Activated CD8-positive, alpha-beta memory T cell treated with anti-CD3 and anti-CD28 coated beads, Interleukin-2, amount 10 ng/mL, durations not matched to agents 7 days and 5 days (primary cell): Measurements from ENCODE around the gene FBXL13. TPM values are rescaled to one million over a fixed set of nuclear protein-coding genes. Genes with fewer than 3 reads are reported as not detected.

Experiments
- ATAC-seq: fragments of 150-1000 bp; cut with Tn5 transposase; one replicate; pipeline ENCODE4 v1.10.0; 2021; ENCODE audit warnings: moderate library complexity
- CTCF ChIA-PET: fragments of 350-600 bp; sonication (Branson Sonifier 250); formaldehyde crosslinking; loops from one replicate; lab custom pipeline; 2021; ENCODE audit warnings: antibody characterized with exemption; lab: Charles Lee
- DNase-seq: peaks from one replicate; pipeline ENCODE4 v3.0.0-alpha.2; 2020
- H3K27ac Mint-ChIP-seq: one replicate; pipeline ENCODE4 v1.8.0; 2021; ENCODE audit warnings: mild to moderate bottlenecking, mixed read lengths
- H3K27me3 Mint-ChIP-seq: one replicate; pipeline ENCODE4 v1.8.0; 2021; ENCODE audit warnings: mixed read lengths
- H3K36me3 Mint-ChIP-seq: one replicate; pipeline ENCODE4 v1.8.0; 2021; ENCODE audit warnings: mild to moderate bottlenecking, mixed read lengths
- H3K4me1 Mint-ChIP-seq: one replicate; pipeline ENCODE4 v1.8.0; 2021; ENCODE audit warnings: mixed read lengths
- H3K4me3 Mint-ChIP-seq: one replicate; pipeline ENCODE4 v1.8.0; 2021; ENCODE audit warnings: mild to moderate bottlenecking, moderate library complexity, mixed read lengths
- H3K9me3 Mint-ChIP-seq: one replicate; pipeline ENCODE4 v1.8.0; 2022; ENCODE audit warnings: low read depth, mixed read lengths
- total RNA-seq, 2 experiments: library from RNA; stranded (reverse); gene quantifications; one replicate each; pipeline ENCODE4 v1.2.3, GENCODE V29; 2021

FBXL13 gene
- total RNA-seq, 2 experiments from 2014 or later = 0.18 TPM; not detected in 1

DNA sequence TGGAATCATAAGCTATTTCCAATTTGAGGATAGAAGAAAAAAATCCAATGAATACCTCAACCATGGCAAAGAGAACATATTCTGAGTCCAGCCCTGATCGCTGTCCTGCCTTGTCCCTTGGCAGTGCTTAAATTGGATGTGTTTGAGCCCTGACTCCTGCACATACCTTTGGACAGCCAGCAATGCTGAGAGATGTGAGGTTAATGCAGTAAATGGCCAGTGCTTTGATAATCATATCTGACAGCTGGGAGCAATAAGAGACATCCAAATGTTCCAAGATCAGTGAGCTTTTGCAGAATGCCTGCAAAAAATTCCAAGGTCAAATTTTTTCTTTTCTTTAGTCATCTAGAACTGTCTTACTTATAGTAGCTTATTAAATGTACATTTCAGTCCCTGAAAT lies 241.9 kb downstream of the FBXL13 start:
- H3K27ac Mint-ChIP-seq = no peak overlapping the region
- no peak overlapping the region for H3K4me3 Mint-ChIP-seq
- no peaks in the 10 kb centered on the region for H3K9me3 Mint-ChIP-seq
- CTCF ChIA-PET = interaction anchor here (1.3 kb wide), 1 partner anchor 14 kb away, joined by 3 read pairs; no protein-coding TSS in a partner anchor
- H3K36me3 Mint-ChIP-seq = peaks cover 21% of the 10 kb centered on the region
- peaks cover 9% of the 10 kb centered on the region for H3K4me1 Mint-ChIP-seq
- DNase-seq = no peak
- H3K27me3 Mint-ChIP-seq = peaks cover 18% of the 10 kb centered on the region
- ATAC-seq = no peak

GRCh38 chr7:102830197-102830596 lies 244.4 kb downstream of the FBXL13 start:
- H3K36me3 Mint-ChIP-seq = peaks cover 19% of the 10 kb centered on the region
- no peak overlapping the region for H3K27ac Mint-ChIP-seq
- H3K27me3 Mint-ChIP-seq = peaks cover 8% of the 10 kb centered on the region
- H3K9me3 Mint-ChIP-seq = no peaks in the 10 kb centered on the region
- H3K4me1 Mint-ChIP-seq = peaks cover 7% of the 10 kb centered on the region
- DNase-seq = no peak
- no peak overlapping the region for H3K4me3 Mint-ChIP-seq
- CTCF ChIA-PET = interaction anchor here (1.0 kb wide), 1 partner anchor 21 kb away, joined by 3 read pairs; no protein-coding TSS in a partner anchor
- no peak for ATAC-seq

DNA sequence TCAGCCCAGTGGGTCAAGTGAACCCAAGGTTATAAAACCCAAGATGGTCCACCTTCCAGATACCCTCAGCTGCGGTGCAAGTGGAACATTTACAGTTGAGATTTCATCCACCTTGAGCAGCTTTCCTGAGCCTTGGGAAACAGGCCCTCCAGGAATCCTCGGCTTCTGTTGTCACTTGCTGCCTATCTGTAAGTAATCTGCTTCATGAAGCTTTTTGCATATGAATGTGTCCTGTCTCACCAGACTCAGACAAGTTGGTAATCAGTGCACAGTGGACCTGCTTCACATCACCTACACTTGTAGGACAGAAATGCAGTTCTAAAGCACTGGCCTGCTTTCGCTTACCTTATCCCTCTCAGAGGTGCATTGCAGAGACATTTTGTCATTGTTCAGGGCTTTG lies 245.5 kb downstream of the FBXL13 start:
- CTCF ChIA-PET = no interaction called here
- no peak overlapping the region for H3K27ac Mint-ChIP-seq
- H3K9me3 Mint-ChIP-seq = no peaks in the 10 kb centered on the region
- H3K4me3 Mint-ChIP-seq = no peak overlapping the region
- H3K27me3 Mint-ChIP-seq = peaks cover 5% of the 10 kb centered on the region
- DNase-seq = no peak
- no peak for ATAC-seq
- no peaks in the 10 kb centered on the region for H3K4me1 Mint-ChIP-seq
- peaks cover 17% of the 10 kb centered on the region for H3K36me3 Mint-ChIP-seq

GRCh38 chr7:102828286-102828685 lies 246.3 kb downstream of the FBXL13 start:
- Mint-ChIP-seq H3K36me3 (peaks cover 17% of the 10 kb centered on the region), H3K4me1 (no peaks in the 10 kb centered on the region), H3K4me3 (no peak overlapping the region), H3K27ac (no peak overlapping the region), H3K9me3 (no peaks in the 10 kb centered on the region), H3K27me3 (peaks cover 5% of the 10 kb centered on the region)
- CTCF ChIA-PET = no interaction called here
- DNase-seq (no peak), ATAC-seq (no peak)

DNA sequence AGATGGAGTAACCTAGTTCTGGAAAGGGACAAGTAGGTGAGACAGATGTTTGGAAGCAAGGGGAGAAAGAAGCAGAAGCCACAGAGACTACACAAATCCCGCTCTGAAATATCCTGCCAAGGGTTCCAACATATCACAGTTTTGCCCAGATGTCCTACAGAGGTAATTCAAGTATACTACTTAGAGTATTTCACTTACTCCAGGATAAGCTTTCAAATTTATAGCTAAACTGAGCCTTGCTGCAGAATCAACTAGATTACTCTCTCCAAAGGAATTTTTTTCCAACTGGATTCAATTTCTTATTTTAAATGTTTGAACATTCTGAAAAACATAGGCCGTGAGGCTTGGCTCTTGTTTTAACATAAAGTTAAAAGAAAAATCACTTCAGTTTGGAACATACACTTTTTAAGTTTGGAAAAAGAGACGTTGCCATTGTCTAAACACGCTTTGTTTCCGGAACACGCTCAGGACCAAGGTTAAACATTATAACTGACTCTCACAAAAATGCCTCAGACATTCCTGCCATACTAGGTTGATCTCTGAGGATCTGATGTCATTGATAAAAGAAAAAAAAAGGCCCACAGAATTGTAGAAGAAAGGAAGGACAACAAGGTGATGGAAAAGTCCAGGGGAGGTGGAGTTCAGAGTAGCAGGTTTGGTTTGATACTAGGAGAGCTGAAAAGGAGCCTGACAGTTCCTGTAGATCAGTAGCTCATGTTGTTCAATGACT lies 251.0 kb downstream of the FBXL13 start:
- no peak for DNase-seq
- Mint-ChIP-seq H3K36me3 (peaks cover 12% of the 10 kb centered on the region), H3K27me3 (no peaks in the 10 kb centered on the region), H3K4me3 (no peak overlapping the region), H3K9me3 (no peaks in the 10 kb centered on the region), H3K4me1 (no peaks in the 10 kb centered on the region), H3K27ac (no peak overlapping the region)
- ATAC-seq = no peak
- CTCF ChIA-PET = no interaction called here

DNA sequence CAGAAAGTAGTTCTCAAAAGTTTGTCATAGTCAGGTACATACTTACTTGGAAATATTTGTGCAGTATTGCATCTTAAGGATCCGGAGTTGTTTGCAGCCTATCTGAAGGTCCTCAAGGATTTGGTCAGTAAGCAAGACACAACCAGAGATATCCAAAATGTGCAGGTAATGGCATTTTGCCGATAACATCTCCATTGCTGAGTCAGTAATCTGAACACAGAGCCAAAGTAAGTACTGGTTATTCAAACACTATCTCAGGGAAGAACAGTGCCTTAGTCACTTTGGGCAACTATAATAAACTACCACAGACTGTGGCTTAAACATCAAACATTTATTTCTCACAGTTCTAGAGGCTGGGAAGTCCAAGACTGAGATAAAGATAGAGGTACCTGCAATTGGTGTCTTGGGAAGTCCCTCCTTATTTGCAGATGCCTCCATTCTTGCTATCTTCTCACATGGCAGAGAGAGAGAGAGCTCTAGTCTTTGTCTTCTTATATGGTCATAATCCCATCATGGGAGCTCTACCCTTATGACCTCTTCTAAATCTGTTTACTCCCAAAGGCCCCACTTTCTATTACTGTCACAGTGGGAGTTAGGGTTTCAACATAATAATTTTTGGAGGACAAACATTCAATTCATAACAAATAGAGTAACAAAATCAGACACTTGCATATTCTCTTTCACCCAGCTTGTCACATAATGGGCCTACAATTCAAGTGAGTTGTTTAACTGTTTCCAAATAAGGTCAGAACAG lies 252.4 kb downstream of the FBXL13 start:
- Mint-ChIP-seq H3K27me3 (no peaks in the 10 kb centered on the region), H3K4me1 (no peaks in the 10 kb centered on the region), H3K27ac (no peak overlapping the region), H3K4me3 (no peak overlapping the region), H3K9me3 (no peaks in the 10 kb centered on the region), H3K36me3 (peaks cover 10% of the 10 kb centered on the region)
- CTCF ChIA-PET = no interaction called here
- DNase-seq (no peak), ATAC-seq (no peak)

- Mint-ChIP-seq H3K4me3 (no peak overlapping the region), H3K9me3 (no peaks in the 10 kb centered on the region), H3K36me3 (peaks cover 13% of the 10 kb centered on the region), H3K4me1 (peaks cover 5% of the 10 kb centered on the region), H3K27ac (no peak overlapping the region), H3K27me3 (peaks cover 2% of the 10 kb centered on the region)
- no peak for DNase-seq
- CTCF ChIA-PET = no interaction called here
- ATAC-seq = no peak
Measured at GRCh38 chr7:102819151-102819550, 255.4 kb downstream of the FBXL13 start.

GRCh38 chr7:102817616-102818573 lies 256.7 kb downstream of the FBXL13 start:
- DNase-seq (no peak), ATAC-seq (no peak)
- H3K36me3 Mint-ChIP-seq = peaks cover 20% of the 10 kb centered on the region
- no peak overlapping the region for H3K4me3 Mint-ChIP-seq
- H3K9me3 Mint-ChIP-seq = no peaks in the 10 kb centered on the region
- CTCF ChIA-PET = interaction anchor here (0.7 to 1.1 kb wide), 2 partner anchors 14 to 244 kb away, joined by 3 read pairs; no protein-coding TSS in a partner anchor
- peaks cover 2% of the 10 kb centered on the region for H3K27me3 Mint-ChIP-seq
- H3K27ac Mint-ChIP-seq = no peak overlapping the region
- H3K4me1 Mint-ChIP-seq = peaks cover 17% of the 10 kb centered on the region

DNA sequence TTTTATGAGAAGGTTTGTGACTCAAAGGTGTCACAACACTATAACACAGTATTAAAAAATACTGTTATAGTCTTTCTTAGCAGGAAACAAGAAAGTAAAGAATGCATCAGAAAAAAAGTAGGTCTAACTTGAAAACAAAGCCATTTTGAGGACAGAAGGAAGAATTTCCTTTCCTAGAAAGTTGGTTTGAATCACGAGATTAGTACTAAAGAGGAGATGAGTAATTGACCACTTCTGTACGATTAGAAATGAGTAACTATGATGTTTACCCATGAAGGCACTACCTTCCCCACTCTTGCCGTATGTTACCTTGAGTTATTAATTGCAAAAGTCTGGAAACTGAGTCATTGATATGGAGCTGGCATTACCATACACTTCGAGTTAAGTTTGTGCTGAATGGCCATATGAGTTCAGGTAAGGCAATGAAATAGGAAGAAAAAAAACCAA lies 260.5 kb downstream of the FBXL13 start:
- peaks cover 17% of the 10 kb centered on the region for H3K4me1 Mint-ChIP-seq
- no peak overlapping the region for H3K27ac Mint-ChIP-seq
- peaks cover 15% of the 10 kb centered on the region for H3K36me3 Mint-ChIP-seq
- DNase-seq (no peak), ATAC-seq (peak; percentile 77)
- H3K9me3 Mint-ChIP-seq = no peaks in the 10 kb centered on the region
- no peak overlapping the region for H3K4me3 Mint-ChIP-seq
- CTCF ChIA-PET = no interaction called here
- peaks cover 2% of the 10 kb centered on the region for H3K27me3 Mint-ChIP-seq

- peaks cover 2% of the 10 kb centered on the region for H3K27me3 Mint-ChIP-seq
- H3K36me3 Mint-ChIP-seq = peaks cover 15% of the 10 kb centered on the region
- CTCF ChIA-PET = no interaction called here
- ATAC-seq = peak; percentile 47
- peaks cover 17% of the 10 kb centered on the region for H3K4me1 Mint-ChIP-seq
- H3K9me3 Mint-ChIP-seq = no peaks in the 10 kb centered on the region
- no peak for DNase-seq
- H3K4me3 Mint-ChIP-seq = no peak overlapping the region
- H3K27ac Mint-ChIP-seq = no peak overlapping the region
Measured at GRCh38 chr7:102813191-102814024, 261.2 kb downstream of the FBXL13 start.

DNA sequence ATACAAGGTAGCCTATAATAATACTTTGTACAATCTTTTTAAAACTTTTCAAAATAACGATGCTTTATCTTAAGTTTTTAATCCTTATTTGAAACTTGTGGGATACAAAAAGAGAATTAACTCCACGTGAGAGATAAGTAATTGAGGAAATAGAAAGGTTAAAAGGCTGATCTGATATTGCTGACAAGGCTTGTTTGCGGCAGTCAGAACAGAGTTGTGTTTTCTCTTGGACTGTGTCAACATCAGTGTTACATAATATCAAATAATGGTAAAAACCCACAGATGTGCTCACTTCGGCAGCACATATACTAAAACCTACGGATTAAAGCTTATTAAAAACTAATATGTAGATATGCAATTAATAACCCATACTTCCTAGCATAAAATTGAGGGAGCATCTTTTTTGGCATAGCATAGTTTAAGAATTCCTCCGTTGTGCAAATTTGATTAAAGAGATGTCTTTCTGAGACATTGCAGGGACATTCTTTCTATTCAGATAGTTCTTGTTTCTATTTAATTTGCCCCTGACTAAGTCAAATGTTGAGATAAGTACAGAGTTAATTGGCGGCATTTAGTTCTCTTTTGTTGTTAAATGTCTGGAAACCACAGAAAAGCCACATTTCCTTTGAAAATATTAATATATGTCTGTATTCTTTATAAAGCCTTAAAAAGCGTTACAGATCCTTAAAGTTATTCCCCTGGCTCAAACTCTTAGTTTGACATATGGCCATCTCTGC lies 262.5 kb downstream of the FBXL13 start:
- no peak for DNase-seq
- Mint-ChIP-seq H3K9me3 (no peaks in the 10 kb centered on the region), H3K4me1 (peaks cover 17% of the 10 kb centered on the region), H3K4me3 (no peak overlapping the region), H3K27me3 (peaks cover 2% of the 10 kb centered on the region), H3K27ac (no peak overlapping the region), H3K36me3 (peaks cover 12% of the 10 kb centered on the region)
- CTCF ChIA-PET = no interaction called here
- ATAC-seq = no peak

DNA sequence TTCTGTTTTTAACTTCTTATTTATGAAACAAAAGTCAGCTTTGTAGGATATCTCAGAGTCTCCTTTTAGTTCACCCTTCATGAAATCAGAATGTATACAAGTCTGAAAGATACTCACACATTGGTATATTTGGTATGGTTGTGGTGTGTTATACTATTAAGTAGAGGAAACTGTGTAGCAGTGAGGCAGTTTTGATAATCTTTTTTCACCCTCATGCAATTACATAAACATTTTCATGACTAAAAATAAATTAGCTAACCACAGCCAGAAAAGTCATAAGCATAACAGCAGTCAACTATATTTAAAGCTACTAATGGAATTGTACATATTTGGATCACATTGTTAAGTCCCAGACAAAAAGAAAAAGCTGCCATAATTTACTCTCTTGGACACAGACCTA lies 263.7 kb downstream of the FBXL13 start:
- DNase-seq (no peak), ATAC-seq (no peak)
- Mint-ChIP-seq H3K27me3 (peaks cover 2% of the 10 kb centered on the region), H3K36me3 (peaks cover 12% of the 10 kb centered on the region), H3K9me3 (no peaks in the 10 kb centered on the region), H3K4me1 (peaks cover 17% of the 10 kb centered on the region), H3K4me3 (no peak overlapping the region), H3K27ac (no peak overlapping the region)
- CTCF ChIA-PET = no interaction called here
